ENCODE measurements around the gene ITPR3. TPM values are rescaled to one million over a fixed set of nuclear protein-coding genes. Genes with fewer than 3 reads are reported as not detected.

ITPR3 gene
- polyA plus RNA-seq, 1 of the 3 experiments (the other 2 are of a cell fraction), result 8.1 TPM

GRCh38 chr6:33725891-33726673 lies 105.0 kb downstream of the ITPR3 start:
- Histone ChIP-seq H3K79me2 (ENCODE audit: insufficient read depth) (no peaks in the 10 kb centered on the region), H3F3A (replicated peaks; ENCODE audit: insufficient read depth) (no peaks in the 10 kb centered on the region), H3K4me1 (ENCODE audit: control insufficient read depth in 1 of 2, insufficient read depth in 2 of 2, low read depth in 1 of 2, low read length in 1 of 2) (no peaks in the 10 kb centered on the region; a peak in 1 of 4 replicates), H3K27me3 (ENCODE audit: insufficient read depth) (peaks cover 60% of the 10 kb centered on the region), H3K27ac (ENCODE audit: low read depth in 2 of 2, low read length in 1 of 2) (no peak overlapping the region), H2AFZ (ENCODE audit: low read depth) (no peak overlapping the region), H4K20me1 (ENCODE audit: insufficient read depth) (no peaks in the 10 kb centered on the region), H3K9me2 (no peaks in the 10 kb centered on the region), H3K36me3 (replicated peaks in 1 of 2; ENCODE audit: control insufficient read depth in 1 of 2, insufficient read depth in 2 of 2, low read length in 1 of 2) (no peaks in the 10 kb centered on the region), H3K9me3 (no peaks in the 10 kb centered on the region), H3K4me2 (no peak overlapping the region), H3K9ac (no peak overlapping the region), H3K4me3 (ENCODE audit: low read depth in 2 of 2, low read length in 1 of 2) (no peak overlapping the region)
- no peak for DNase-seq
- ChIA-PET CTCF (interaction anchor here (1.0 to 8.2 kb wide), 6 partner anchors 10 to 42 kb away, joined by 3 to 59 read pairs (median 3); partner anchors contain the start of gene UQCC2), POLR2A (no interaction called here)
- TF ChIP-seq RXRA (IDR thresholded peaks at IDR 0.05; ENCODE audit: borderline replicate concordance, low read depth) (no peak), FOXJ3 (CRISPR knock-in tag; IDR thresholded peaks at IDR 0.05) (no peak), RAD21 (IDR thresholded peaks at IDR 0.05; ENCODE audit: low read length) (no peak), TCF12 (IDR thresholded peaks at IDR 0.05) (no peak), PBX3 (IDR thresholded peaks at IDR 0.05) (no peak), POLR2AphosphoS5 (IDR thresholded peaks at IDR 0.05; ENCODE audit: low read depth, low read length) (no peak), FOSL2 (IDR thresholded peaks at IDR 0.05; ENCODE audit: borderline replicate concordance, low read depth) (no peak), EP300 (IDR thresholded peaks at IDR 0.05; ENCODE audit: borderline replicate concordance in 1 of 2, low read depth in 1 of 2, low read length in 1 of 2) (no peak), TAF1 (IDR thresholded peaks at IDR 0.05; ENCODE audit: borderline replicate concordance, low read depth, low read length) (no peak), NFIC (IDR thresholded peaks at IDR 0.05; ENCODE audit: borderline replicate concordance) (no peak), MXI1 (IDR thresholded peaks at IDR 0.05; ENCODE audit: low read depth, low read length) (no peak), GABPA (IDR thresholded peaks at IDR 0.05; ENCODE audit: low read depth) (no peak), RFX5 (IDR thresholded peaks at IDR 0.05; ENCODE audit: low read length) (no peak), SMC3 (IDR thresholded peaks at IDR 0.05; ENCODE audit: low read depth, low read length) (no peak), NRF1 (IDR thresholded peaks at IDR 0.05; ENCODE audit: low read depth, low read length) (no peak), GATA2 (CRISPR knock-in tag; IDR thresholded peaks at IDR 0.05) (no peak), FOXM1 (IDR thresholded peaks at IDR 0.05; ENCODE audit: low read depth) (no peak), SIN3A (IDR thresholded peaks at IDR 0.05; ENCODE audit: borderline replicate concordance, low read depth, low read length) (no peak), TEAD4 (IDR thresholded peaks at IDR 0.05; ENCODE audit: borderline replicate concordance, insufficient read depth) (no peak)
- TF ChIP-seq, protein P1, sequence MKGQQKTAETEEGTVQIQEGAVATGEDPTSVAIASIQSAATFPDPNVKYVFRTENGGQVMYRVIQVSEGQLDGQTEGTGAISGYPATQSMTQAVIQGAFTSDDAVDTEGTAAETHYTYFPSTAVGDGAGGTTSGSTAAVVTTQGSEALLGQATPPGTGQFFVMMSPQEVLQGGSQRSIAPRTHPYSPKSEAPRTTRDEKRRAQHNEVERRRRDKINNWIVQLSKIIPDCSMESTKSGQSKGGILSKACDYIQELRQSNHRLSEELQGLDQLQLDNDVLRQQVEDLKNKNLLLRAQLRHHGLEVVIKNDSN (IDR thresholded peaks at IDR 0.05; ENCODE audit: borderline replicate concordance, low read depth), result no peak
- 55% methylated on average over 7 of the region's 7 CpGs for WGBS (ENCODE audit: low lambda C conversion rate)
